HG03103 (cell line): Measurements from ENCODE around the gene CCDC187.
A peak's percentile ranks its signal among the peaks of the same experiment; 100 is the strongest.
"Not testable (repeated sequence)": the region's sequence is repeated elsewhere in the genome, so short reads cannot be mapped to it uniquely, and the experiment has no call there.

Experiments used
- ATAC-seq: cut with Tn5 transposase; IDR thresholded peaks from one replicate; pipeline ENCODE4 v1.9.1; 2021; ENCODE audit warnings: low read depth; ENCODE audit not compliant: unreplicated experiment

Gene CCDC187

GRCh38 chr9:136245219-136246150, 58.4 kb downstream of the CCDC187 start, which contains the start of gene QSOX2:
Gene QSOX2, minus strand, starts transcription at chr9:136245812. Its CDS starts 9 bp downstream, at chr9:136245803.
- ATAC-seq: peak; percentile 43

GRCh38 chr9:136244969-136245218, 59.0 kb downstream of the CCDC187 start:
- no peak for ATAC-seq

- ATAC-seq: no peak
Observed at GRCh38 chr9:136244122-136244968, 59.5 kb downstream of the CCDC187 start.

DNA sequence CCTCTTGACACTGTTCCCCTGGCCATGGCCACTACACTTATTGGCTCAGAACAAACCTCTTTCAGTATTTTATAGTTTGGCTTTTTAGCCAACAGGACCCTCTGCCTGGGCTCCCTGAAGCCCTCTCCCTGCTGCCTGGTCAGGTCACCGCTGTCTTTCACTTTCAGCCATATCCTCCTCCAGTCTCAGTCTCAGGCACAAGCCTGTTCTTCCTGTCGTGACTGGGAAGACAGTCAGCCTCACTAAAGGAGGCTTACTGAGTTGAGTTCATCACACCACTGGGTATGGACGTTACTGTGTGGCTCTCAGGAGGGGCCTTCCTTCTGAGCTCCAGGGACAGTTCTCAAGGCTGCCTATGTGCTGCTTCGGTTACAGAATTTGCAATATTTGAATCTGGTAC, 60.3 kb downstream of the CCDC187 start:
- no peak for ATAC-seq

DNA sequence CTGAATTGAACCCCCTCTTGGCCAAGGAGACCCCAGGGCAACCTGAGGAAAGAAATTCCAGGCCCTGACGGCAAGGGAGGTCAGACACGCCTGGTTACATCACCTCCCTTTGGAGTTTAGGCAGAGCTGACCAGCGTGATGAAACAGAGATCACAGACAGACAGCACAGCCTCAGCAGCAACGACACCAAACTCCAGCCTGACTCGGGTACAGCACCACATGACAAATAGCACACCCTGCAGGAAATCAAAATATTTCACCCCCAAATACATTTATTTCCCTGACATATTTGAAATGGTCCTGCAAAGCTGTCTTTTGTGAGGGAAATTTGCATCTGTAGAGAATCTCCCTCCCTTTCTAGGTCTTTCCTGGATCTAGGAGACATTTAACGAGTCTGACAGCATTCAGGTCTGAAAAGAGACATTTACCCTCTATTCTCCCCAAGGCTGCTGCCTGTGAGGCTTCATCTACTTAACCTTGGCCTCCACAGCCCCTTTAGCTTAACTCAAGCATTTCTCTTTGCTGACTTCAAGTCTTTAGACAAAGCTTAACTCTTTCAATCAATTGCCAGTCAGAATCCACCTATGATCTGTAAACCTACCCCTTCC, 60.9 kb downstream of the CCDC187 start:
- ATAC-seq: no peak

GRCh38 chr9:136242248-136242647, 61.6 kb downstream of the CCDC187 start:
- ATAC-seq: no peak

DNA sequence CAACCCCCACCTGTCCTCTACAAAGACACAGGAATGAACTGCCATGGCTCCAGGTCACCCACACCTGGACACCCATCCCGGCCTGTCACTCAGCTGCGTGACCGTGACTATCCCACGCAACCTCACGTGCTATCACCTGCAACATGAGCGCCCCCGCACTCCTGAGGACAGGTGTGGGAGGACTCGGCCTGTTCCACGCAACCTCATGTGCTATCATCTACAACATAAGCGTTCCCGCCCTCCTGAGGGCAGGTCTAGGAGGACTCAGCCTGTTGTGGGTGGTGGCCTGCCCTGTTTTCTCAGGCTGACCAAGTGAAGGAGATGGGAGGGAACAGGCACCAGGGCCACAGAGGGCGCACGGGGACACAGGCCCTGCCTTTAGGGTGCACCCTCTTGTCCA, 62.4 kb downstream of the CCDC187 start:
- no peak for ATAC-seq

DNA sequence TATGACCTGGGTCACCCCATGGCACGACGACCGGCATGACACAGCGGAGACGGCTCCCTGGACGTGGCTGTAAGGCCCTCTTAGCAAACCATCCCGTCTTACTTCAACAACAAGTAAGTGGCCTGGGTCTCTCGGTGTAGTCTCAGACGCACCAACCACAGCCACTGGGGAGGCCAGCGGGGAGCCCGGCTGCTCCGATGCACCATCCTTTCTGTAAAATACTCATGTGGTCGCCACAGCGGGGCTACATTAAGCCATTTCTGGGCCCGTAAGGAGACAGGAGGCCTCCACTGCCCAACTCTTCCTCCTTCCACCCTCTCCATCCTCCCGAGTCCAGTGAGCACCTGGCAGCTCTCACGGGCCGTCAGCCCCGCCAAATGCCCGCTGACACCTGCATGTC, 63.0 kb downstream of the CCDC187 start:
- ATAC-seq: no peak

GRCh38 chr9:136239983-136240330, 63.9 kb downstream of the CCDC187 start:
- ATAC-seq: no peak

DNA sequence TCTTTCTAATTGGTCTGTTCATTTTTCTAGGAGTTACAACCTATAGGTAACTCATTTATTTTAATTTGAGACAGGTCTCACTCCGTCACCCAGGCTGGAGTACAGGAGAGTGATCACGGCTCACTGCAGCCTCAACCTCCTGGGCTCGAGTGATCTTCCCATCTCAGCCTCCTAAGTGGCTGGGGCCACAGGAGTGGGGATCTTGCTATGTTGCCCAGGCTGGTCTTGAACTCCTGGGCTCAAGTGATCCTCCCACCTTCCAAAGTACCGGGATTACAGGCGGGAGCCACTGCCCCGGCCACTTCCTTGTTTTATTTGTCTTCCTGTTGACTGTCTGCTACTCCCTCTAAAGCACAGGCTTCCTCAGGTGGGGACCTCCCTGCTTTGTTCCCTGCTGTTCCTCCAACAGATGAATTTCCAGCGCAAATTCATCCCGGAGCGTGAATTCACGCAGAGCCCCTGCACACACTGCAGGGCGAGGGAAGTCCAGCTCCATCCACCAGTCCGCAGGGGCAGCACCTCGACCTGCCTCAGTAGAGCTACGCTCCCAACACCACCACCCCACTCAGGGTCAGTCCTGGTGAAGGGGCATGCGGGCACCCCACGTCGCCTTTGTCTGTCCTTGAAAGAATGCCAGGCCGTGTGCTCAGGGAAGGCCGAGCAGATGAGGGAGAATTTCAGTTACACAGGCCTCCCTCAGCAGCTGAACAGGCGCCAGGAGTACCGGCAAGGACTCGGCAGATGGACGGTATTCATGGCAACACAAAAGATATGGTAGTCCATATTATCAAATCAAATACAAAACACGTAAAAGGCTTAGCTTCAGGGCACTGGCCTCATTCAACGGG, 64.5 kb downstream of the CCDC187 start:
- ATAC-seq: no peak

DNA sequence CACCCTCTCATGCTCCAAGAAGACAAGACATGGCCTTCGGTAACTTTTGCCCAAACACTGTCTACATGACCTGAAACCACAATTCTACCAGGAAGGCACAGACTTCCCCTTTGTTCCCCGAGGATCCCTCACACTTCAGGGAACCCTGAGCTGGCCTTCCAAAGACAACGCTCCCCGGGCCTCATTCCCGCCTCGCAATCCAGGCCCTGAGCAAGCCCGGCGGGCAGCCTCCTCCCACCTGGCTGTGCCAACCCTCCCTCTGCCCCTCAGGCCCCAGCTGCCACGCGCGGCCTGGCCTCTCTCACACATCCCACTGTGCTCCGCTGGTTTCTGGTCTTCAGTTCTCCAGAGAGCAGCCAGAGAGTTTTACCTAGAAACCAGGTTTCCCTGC, 65.6 kb downstream of the CCDC187 start:
- no peak for ATAC-seq

GRCh38 chr9:136237486-136238341, 66.2 kb downstream of the CCDC187 start:
- ATAC-seq: no peak

DNA sequence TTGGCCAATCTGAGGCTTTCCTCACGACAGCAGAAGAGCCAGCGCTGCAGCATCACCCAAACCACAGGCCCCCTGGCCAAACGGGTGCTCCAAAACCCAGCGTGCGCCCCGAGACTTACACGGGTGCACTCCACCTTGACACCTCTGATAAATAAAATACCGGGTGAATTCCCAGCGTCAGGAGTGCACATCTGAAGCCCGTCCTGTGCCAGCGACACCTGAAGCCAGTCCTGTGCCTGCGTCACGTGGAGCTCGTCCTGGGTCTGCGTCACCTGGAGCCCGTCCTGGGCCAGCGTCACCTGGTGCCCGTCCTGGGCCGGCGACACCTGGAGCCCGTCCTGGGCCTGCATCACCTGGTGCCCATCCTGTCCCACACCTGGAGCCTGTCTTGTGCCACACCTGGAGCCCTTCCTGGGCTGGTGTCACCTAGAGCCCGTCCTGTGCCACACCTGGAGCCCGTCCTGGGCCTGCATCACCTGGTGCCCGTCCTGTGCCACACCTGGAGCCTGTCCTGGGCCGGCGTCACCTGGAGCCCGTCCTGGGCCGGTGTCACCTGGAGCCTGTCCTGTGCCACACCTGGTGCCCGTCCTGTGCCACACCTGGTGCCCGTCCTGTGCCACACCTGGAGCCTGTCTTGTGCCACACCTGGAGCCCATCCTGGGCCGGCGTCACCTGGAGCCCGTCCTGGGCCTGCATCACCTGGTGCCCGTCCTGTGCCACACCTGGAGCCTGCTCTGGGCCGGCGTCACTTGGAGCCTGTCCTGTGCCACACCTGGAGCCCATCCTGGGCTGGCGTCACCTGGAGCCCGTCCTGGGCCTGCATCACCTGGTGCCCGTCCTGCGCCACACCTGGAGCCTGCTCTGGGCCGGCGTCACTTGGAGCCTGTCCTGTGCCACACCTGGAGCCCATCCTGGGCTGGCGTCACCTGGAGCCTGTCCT, 67.2 kb downstream of the CCDC187 start:
- not testable (repeated sequence) for ATAC-seq

- no peak for ATAC-seq
Observed at GRCh38 chr9:136235709-136236455, 68.0 kb downstream of the CCDC187 start.

DNA sequence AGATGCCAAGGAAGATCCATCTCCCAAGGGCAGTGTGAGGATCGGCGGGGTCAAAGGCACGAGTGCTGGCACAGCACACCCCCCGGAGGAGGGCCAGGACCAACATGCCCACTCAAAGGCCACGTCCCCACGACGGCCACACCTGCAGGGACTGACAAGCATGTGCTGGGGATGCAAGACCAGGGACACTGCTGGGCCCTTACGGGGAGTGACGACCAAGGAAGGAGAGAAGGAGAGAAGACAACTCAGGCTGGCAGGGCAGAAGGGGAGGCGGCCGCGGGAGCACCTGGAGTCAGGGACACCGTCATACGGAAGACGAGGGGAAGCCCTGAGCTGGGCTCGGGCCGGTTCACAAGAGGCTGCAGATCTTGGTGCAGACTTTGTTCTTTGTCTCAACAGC, 68.7 kb downstream of the CCDC187 start:
- no peak for ATAC-seq

DNA sequence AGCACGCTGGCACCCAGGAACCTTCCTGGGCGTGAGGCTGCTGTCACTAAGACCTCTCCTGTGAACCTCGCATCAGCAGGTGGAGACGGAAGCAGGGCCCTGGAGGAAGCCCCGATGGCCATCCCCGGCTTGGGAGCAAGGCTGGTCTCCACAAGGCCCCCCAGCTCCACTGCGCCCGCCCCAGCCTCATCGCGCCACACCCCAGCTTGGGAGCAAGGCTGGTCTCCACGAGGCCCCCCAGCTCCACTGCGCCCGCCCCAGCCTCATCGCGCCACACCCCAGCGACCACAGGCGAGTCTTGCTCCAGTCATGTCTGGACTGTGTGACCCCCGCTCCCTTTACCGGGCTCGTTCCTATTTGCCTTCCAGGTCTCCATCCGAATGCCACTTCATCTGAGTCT, 69.3 kb downstream of the CCDC187 start:
- ATAC-seq: no peak

DNA sequence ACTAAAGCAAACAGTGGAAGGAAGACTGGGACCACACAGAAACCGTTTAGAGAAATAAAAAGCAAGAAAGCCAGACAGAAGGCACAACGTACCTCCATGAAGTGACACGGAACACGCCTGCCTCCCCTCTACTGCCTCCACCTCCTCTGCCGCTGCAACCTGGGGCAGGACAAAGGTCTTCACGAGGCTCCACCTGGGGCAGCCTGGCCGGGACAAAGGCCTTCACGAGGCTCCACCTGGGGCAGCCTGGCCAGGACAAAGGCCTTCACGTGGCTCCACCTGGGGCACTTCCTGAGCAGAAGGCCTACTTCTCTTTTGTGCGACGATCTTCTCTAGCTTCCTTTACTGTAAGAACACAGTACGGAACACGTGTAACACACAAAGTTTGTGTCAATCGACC, 70.0 kb downstream of the CCDC187 start:
- no peak for ATAC-seq

DNA sequence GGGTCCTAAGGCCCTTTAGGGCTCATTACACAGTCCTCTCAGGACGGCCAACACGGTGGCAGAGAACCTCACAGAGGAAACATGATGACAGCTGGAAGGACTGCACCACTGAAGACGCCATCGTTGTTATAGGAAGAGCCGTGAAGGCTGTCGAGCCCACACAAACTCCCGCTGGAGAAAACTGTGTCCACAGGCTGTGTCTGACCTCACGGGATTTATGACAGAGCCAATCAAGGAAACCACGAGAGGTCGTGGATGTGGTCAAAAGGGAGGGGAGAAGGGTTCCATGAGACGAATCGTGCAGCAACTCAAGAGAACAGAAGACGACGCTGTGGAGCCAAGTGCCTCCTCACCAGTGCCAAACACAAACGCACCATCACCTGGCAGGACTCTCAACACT, 70.5 kb downstream of the CCDC187 start:
- ATAC-seq: no peak
